ENCODE measurements around the gene CD40.

CD40 gene

DNA sequence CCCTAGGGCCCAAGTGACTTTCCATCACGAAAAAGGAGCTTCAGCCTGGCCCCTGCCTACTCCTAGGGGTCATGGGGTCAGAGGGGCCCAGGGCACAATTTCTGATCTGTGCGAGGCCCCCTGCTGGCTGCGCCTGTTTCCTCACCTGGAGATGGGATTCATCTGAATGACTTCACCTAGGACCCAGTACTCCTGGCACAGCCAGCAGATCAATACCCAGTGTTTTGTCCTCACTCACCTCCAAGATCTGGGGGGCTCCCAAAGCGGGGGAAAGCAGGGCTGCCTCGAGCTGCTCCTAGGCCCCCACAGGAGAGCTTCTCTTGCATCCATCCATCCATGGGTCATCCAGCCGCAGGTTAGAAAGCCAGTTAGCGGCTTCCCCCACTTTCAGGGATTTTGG lies 33.8 kb downstream of the CD40 start:
- DNase-seq: no peak

DNA sequence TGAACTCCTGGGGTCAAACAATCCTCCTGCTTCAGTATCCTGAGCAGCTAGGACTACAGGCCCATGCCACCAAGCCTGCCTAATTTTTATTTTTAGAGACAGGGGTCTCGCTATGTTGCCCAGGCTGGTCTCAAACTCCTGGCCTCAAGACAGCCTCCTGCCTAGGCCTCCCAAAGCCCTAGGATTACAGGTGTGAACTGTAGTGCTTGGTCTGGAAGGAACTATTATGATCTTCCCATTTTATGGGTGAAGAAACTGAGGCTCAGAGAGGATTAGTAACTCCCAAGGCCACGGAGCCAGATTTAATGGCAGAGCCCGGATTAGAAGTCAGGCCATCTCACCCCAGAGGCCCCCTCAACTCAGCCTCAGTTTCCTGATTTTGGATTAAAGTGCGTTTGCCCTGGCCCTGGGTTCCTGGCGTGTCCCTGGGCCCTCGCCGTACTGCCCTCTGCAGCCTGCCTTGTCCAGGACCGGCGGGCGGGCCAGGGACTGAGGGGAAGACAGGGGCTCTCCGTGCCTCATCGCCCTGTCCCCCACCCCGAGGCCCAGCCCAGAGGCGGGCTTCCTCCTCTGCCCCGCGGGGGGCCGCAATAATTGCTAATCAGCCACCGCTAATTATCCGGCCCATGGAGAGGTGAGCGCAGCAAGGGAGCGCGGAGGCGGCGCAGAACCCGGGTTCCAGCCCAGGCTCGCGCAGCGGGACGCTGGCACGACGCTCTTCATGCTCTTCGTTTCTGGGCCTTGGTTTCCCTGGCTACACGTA lies 34.9 kb downstream of the CD40 start:
- no peak for DNase-seq

GRCh38 chr20:46154305-46154704 lies 36.2 kb downstream of the CD40 start:
- no peak for DNase-seq

DNA sequence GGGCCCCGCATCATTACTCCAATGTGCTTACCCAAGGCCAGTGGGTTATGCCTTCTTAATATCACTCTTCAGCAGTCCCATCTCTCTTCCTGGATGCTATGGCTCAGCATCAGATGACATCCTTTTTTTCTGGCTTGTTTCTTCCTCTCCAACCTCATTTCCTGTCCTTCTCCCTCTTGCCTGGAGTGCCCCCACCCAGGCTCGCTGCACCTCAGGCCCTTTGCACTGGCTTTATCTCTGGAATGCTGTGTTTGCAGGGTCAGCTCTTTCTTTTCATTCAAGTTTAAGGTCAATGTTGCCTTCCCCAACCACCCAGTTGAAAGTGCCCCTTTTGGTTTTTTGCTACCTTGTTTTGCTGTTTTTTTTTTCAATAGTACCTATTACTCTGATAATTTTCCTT lies 36.7 kb downstream of the CD40 start:
- DNase-seq: no peak

- no peak for DNase-seq
Observed at GRCh38 chr20:46156065-46156464, 38.0 kb downstream of the CD40 start.

GRCh38 chr20:46157076-46157592 lies 39.0 kb downstream of the CD40 start:
- no peak for DNase-seq

DNA sequence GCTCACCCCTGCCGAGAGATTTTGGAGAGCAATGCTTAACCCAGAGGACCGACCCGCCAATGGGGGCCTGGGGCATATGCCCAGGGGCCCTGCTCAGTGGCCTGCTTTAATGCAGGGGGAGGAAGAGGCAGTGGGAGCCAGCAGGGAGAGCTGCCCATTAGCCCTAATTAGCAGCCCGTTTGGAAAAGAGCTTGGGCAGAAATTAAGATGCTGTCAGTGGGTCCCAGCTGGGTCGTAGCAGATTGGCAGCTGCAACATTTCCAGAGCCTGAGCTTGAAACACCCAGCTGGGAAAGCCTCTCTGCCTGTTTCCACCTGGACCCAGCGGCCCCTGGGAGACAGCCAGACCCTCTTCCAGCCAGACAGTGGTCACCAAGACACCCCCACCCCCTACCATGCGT lies 39.5 kb downstream of the CD40 start:
- no peak for DNase-seq

DNA sequence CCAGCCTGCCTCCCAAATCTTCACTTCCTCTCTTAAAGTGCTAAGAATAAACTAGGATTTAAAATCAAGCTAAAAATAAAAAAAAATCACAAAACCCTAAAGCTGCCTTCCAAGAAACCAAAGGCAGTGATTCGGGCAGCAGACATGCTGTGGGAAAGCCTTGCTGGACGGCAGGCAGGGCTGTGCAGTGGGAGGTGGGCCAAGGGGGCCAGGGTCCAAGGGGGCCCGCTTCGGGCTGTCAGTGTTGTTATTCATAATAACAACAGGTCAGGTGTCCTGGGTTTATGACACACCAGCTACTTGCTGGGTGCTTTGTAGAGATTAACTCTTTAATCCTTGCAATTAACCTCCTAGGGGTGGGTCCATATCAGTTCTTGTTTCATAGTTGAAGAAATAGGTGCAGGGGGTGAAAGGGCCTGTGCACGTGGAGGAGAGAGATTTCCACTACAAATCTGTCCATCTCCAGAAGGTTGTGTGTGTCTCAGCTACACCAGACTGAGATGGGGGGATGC lies 40.4 kb downstream of the CD40 start:
- DNase-seq: no peak

DNA sequence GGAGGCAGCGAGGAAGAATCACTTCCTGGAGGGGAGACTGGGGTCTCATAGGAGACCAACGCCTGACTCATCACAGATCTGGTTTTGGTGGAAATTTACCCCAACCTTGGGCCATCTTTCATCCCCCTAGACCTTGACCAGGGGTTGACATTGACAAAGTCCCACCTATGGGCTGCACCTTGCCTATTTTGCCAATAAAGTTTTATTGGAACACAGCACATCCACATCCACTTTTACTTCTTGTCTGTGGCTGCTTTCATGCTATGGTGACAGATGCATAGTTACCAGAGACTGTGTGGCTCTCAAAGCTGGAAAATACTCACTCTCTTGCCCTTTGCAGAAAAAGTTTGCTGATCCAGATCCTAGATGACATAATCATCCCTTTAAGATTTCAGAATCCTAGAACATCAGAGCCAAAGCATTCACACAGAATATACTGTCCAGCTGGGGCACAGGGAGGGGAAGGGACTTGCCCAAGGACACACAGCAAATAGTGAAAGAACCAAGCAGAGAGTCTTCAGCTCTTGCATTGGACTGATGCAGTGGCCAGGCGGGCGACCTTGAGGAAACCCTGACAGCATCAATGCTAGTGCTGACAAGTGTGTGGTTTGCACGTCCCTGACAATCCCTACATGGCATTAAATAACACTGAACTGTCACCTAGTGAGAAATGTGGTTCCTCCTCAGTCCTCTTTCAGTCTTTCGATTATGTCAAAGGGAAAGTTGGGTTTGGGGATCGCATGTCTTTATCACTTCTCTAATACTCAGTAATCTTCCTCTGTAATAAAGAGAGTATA lies 41.2 kb downstream of the CD40 start:
- no peak for DNase-seq

DNA sequence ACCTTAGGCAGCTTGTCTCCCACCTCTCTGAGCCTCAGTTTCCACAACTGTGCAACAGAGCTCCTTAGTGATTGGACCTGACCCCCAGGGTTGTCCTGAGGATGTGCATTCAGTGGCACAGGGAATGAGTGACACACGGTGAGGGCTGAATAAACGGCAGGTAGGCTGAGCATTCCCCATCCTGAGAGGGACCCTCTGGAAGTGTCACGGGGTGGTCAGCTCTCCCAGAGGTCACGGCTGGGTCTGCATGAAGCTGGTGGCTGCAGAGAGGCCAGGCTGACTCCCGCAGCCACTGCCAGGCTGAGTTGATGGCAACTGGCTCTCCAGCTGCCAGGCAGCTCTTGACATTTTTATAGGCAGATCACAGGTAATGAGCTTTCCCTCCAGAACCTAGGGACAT lies 42.5 kb downstream of the CD40 start:
- DNase-seq: no peak

- DNase-seq: no peak
Observed at GRCh38 chr20:46161921-46162320, 43.8 kb downstream of the CD40 start.

- no peak for DNase-seq
Observed at GRCh38 chr20:46164254-46164653, 46.1 kb downstream of the CD40 start.

DNA sequence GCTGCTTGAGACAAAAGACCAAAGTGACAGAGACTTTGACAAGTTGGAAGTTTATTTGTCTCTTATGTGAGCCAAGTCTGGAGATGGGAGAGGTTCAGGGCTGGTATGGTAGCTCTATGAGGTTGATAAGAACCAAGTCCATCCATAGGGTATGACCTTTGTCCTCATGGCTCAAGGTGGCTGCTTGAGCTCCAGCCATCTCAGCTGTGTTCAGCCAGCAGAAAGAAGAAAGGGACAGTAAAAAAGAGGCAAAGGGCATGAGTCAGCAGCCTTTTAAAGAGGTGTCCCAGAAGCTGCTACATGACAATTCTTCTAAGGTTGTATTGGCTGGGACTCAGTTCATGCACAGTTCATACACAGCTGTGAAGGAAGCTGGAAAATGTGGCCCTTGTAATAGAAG lies 49.0 kb downstream of the CD40 start:
- no peak for DNase-seq

DNA sequence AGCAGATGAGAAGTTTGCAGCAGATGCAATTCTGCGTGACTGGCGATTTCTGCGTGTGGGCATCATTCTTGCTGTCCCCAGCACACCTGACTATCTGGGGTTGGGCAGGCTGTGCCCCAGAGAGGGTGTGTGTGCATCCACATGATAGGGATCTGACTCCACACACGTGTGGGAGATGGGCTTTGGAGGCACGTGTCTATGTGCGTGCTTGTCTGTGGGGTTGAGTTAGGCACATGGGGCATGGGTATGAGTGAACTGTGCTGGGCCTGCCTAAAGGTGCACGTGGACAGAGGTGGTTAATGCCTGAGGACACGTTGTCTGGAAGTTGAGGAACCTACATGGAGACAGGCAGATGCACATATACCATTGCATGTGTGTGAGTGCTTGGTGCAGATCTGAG lies 50.3 kb downstream of the CD40 start:
- no peak for DNase-seq

GRCh38 chr20:46169245-46170171 lies 51.4 kb downstream of the CD40 start:
- no peak for DNase-seq

DNA sequence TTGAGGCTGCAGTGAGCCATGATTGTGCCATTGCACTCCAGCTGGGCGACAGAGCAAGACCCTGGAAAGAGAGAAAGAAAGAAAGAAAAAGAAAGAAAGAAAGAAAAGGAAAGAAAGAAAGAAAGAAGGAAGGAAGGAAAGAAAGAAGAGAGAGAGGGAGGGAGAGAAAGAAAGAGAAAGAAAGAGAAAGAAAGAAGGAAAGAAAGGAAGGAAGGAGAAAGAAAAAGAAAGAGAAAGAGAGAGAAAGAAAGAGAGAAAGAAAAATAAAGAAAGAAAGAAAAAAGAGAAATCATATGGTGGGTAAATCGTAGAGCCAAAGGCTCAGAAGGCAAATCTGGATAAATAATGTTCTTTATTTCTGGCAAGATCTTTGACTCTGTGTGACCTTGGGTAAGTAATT lies 53.4 kb downstream of the CD40 start:
- DNase-seq: no peak

- no peak for DNase-seq
Observed at GRCh38 chr20:46171909-46172308, 53.8 kb downstream of the CD40 start.

- DNase-seq: no peak
Observed at GRCh38 chr20:46172455-46172854, 54.3 kb downstream of the CD40 start.

GRCh38 chr20:46172961-46173536 lies 54.9 kb downstream of the CD40 start:
- no peak for DNase-seq

- DNase-seq: no peak
Observed at GRCh38 chr20:46173652-46174468, 55.7 kb downstream of the CD40 start.

DNA sequence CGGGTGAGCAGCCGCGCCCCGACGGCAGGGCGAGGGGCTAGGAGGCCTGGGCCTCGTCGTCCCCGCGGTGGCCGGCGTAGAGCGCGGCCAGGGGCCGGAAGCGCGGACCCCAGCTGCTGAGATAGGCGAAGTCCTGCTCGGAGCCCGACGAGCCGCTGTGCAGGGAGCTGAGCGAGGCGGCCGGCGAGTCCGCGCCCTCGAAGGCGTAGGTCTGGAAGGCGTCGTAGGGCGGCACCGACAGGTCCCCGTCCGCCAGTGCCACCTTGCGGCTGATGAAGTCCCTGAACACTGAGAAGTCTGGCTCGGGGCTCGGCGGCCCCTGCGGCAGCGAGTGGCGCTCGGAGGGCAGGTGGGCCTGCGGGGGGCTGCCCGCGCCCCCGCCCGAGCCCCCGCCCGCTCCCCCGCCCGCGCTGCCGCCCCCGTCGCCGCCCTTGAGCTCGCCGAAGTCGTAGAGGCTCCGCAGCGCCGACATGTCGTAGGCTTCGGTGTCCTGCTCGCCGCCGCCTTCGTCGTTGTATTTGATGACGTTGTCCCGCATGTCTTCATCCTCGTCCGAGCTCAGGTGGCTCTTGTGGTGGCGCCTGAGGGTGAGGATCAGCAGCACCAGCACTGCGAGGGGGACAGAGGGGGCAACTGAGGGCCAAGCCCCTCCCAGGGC lies 56.5 kb downstream of the CD40 start:
- no peak for DNase-seq

Measured in GOT3 (cell line).